Mesenchymal stem cell (in vitro differentiated cells and primary cell): ENCODE results near the gene ZBED1.
"Not testable (repeated sequence)": the region's sequence is repeated elsewhere in the genome, so short reads cannot be mapped to it uniquely, and the experiment has no call there.

Experiments
- DNase-seq: peaks from one replicate; pipeline ENCODE4 v3.0.0-alpha.2; 2013
- H2AFZ ChIP-seq: one replicate; pipeline ENCODE4 v1.6.1; 2013; ENCODE audit warnings: low read depth, mild to moderate bottlenecking, control low read depth, inconsistent platforms, low read length, moderate library complexity
- H2AK5ac ChIP-seq: 2 replicates; pipeline ENCODE4 v1.6.1; 2013; ENCODE audit warnings: low read length, moderate library complexity, mild to moderate bottlenecking, inconsistent platforms; ENCODE audit not compliant: severe bottlenecking
- H2BK120ac ChIP-seq: one replicate; pipeline ENCODE4 v1.6.1; 2013; ENCODE audit warnings: low read depth, mild to moderate bottlenecking, inconsistent platforms, low read length, moderate library complexity
- H2BK12ac ChIP-seq, 2 experiments: one replicate each; pipeline ENCODE4 v1.6.1; 2013; ENCODE audit warnings: inconsistent platforms in 2 of 2, low read length in 2 of 2, mild to moderate bottlenecking in 2 of 2, moderate library complexity in 2 of 2, control low read depth in 1 of 2
- H2BK15ac ChIP-seq: one replicate; pipeline ENCODE4 v1.6.1; 2013; ENCODE audit warnings: mild to moderate bottlenecking, low read depth, inconsistent platforms; ENCODE audit not compliant: poor library complexity, severe bottlenecking
- H2BK5ac ChIP-seq: 2 replicates; pipeline ENCODE4 v1.6.1; 2013; ENCODE audit warnings: low read depth, mild to moderate bottlenecking, low read length, control low read depth, inconsistent platforms; ENCODE audit not compliant: poor library complexity, severe bottlenecking
- H3K14ac ChIP-seq, 2 experiments: one replicate each; pipeline ENCODE4 v1.6.1; 2013; ENCODE audit warnings: inconsistent platforms in 2 of 2, low read length in 2 of 2, control low read depth in 1 of 2, mild to moderate bottlenecking in 1 of 2, moderate library complexity in 1 of 2
- H3K18ac ChIP-seq, 2 experiments: one replicate each; pipeline ENCODE4 v1.6.1; 2013; ENCODE audit warnings: inconsistent platforms in 2 of 2, low read length in 2 of 2, control low read depth in 1 of 2, low read depth in 1 of 2, mild to moderate bottlenecking in 1 of 2
- H3K23ac ChIP-seq, 2 experiments: one replicate each; pipeline ENCODE4 v1.6.1; 2013; ENCODE audit warnings: inconsistent platforms in 2 of 2, low read length in 2 of 2, mild to moderate bottlenecking in 2 of 2, moderate library complexity in 2 of 2, control low read depth in 1 of 2
- H3K27ac ChIP-seq: 2 replicates; pipeline ENCODE4 v1.5.1; 2013; ENCODE audit warnings: mild to moderate bottlenecking, moderate library complexity, low read length, control low read depth, inconsistent platforms; ENCODE audit not compliant: poor library complexity, severe bottlenecking
- H3K27me3 ChIP-seq, 2 experiments: 2 replicates each; pipeline versions ENCODE4 v1.6.1 to v1.7.0; 2013; ENCODE audit warnings: low read length in 2 of 2, mild to moderate bottlenecking in 2 of 2, moderate library complexity in 2 of 2, control low read depth in 1 of 2, inconsistent platforms in 1 of 2; ENCODE audit not compliant: control insufficient read depth in 1 of 2, insufficient read depth in 1 of 2
- H3K36me3 ChIP-seq, 2 experiments: 2 replicates each; pipeline versions ENCODE4 v1.6.1 to v1.7.0; 2013; ENCODE audit warnings: low read length in 2 of 2, control low read depth in 1 of 2, inconsistent platforms in 1 of 2, low read depth in 1 of 2, mild to moderate bottlenecking in 1 of 2; ENCODE audit not compliant: insufficient read depth in 2 of 2, control insufficient read depth in 1 of 2
- H3K4ac ChIP-seq, 2 experiments: one replicate each; pipeline ENCODE4 v1.6.1; 2013; ENCODE audit warnings: inconsistent platforms in 2 of 2, low read length in 2 of 2, mild to moderate bottlenecking in 2 of 2, moderate library complexity in 2 of 2, control low read depth in 1 of 2, low read depth in 1 of 2
- H3K4me1 ChIP-seq: 2 replicates; pipeline ENCODE4 v1.6.1; 2013; ENCODE audit warnings: low read depth, low read length, control low read depth; ENCODE audit not compliant: control insufficient read depth, insufficient read depth
- H3K4me2 ChIP-seq: 2 replicates; pipeline ENCODE4 v1.6.1; 2013; ENCODE audit warnings: low read length, mild to moderate bottlenecking, inconsistent platforms; ENCODE audit not compliant: poor library complexity, severe bottlenecking
- H3K4me3 ChIP-seq, 2 experiments: 2 replicates each; pipeline versions ENCODE4 v1.5.1 to v1.7.0; 2013; ENCODE audit warnings: low read length in 2 of 2, mild to moderate bottlenecking in 2 of 2, control low read depth in 1 of 2, low read depth in 1 of 2; ENCODE audit not compliant: insufficient read depth in 1 of 2
- H3K79me1 ChIP-seq: replicated peaks from 2 replicates; pipeline ENCODE4 v1.6.1; 2013; ENCODE audit warnings: mild to moderate bottlenecking, control low read depth, low read length, inconsistent platforms; ENCODE audit not compliant: poor library complexity, severe bottlenecking
- H3K9ac ChIP-seq: 2 replicates; pipeline ENCODE4 v1.7.0; 2013; ENCODE audit warnings: mild to moderate bottlenecking, low read length, moderate library complexity
- H3K9me3 ChIP-seq: 2 replicates; pipeline ENCODE4 v1.7.0; 2013; ENCODE audit warnings: mild to moderate bottlenecking, low read length; ENCODE audit not compliant: control insufficient read depth
- H4K8ac ChIP-seq: one replicate; pipeline ENCODE4 v1.6.1; 2013; ENCODE audit warnings: inconsistent platforms, mild to moderate bottlenecking, low read length, moderate library complexity
- H4K91ac ChIP-seq: one replicate; pipeline ENCODE4 v1.6.1; 2013; ENCODE audit warnings: mild to moderate bottlenecking, low read length, inconsistent platforms
- WGBS: methylation state at CpG from one replicate; pipeline ENCODE4 v1.1.7; 2013; ENCODE audit warnings: mixed read lengths; 5-methylcytosine and 5-hydroxymethylcytosine counted together

The ZBED1 gene

GRCh38 chrX:2519638-2520037 lies 18.9 kb upstream of the ZBED1 start:
- not testable (repeated sequence) for H2BK15ac ChIP-seq, H3K9ac ChIP-seq, H3K79me1 ChIP-seq, H3K4me1 ChIP-seq, H3K4ac ChIP-seq, H2BK5ac ChIP-seq, H3K36me3 ChIP-seq, H2AFZ ChIP-seq, H3K4me2 ChIP-seq, H3K4me3 ChIP-seq, H3K18ac ChIP-seq, H3K14ac ChIP-seq, H2AK5ac ChIP-seq, DNase-seq, H3K9me3 ChIP-seq, H4K8ac ChIP-seq, H3K23ac ChIP-seq, H2BK120ac ChIP-seq, H3K27ac ChIP-seq, H4K91ac ChIP-seq, H2BK12ac ChIP-seq
- H3K27me3 ChIP-seq, result peaks cover 0 to 26% of the 10 kb centered on the region in 2 experiments
- 68% methylated on average over 3 of the region's 3 CpGs for WGBS

GRCh38 chrX:2517055-2517454 lies 16.3 kb upstream of the ZBED1 start:
- Histone ChIP-seq H3K18ac (no peak overlapping the region), H4K8ac (no peak overlapping the region), H2AK5ac (no peak overlapping the region), H3K4ac (no peak overlapping the region), H4K91ac (no peak overlapping the region), H3K4me1 (no peaks in the 10 kb centered on the region), H3K23ac (no peak overlapping the region), H2BK15ac (no peak overlapping the region), H3K14ac (no peak overlapping the region), H2BK12ac (no peak overlapping the region), H2AFZ (no peak overlapping the region), H3K79me1 (no peaks in the 10 kb centered on the region), H2BK5ac (no peak overlapping the region), H3K27ac (no peak overlapping the region), H2BK120ac (no peak overlapping the region), H3K4me3 (no peak overlapping the region), H3K9ac (no peak overlapping the region), H3K36me3 (no peaks in the 10 kb centered on the region), H3K4me2 (no peak overlapping the region), H3K9me3 (no peaks in the 10 kb centered on the region), H3K27me3 (peaks cover 0 to 41% of the 10 kb centered on the region in 2 experiments)
- DNase-seq, result no peak
- 76% methylated on average over 3 of the region's 6 CpGs for WGBS

GRCh38 chrX:2516623-2517022 lies 15.8 kb upstream of the ZBED1 start:
- Histone ChIP-seq H3K4me1 (no peaks in the 10 kb centered on the region), H3K79me1 (no peaks in the 10 kb centered on the region), H3K4ac (no peak overlapping the region), H2AK5ac (no peak overlapping the region), H3K36me3 (no peaks in the 10 kb centered on the region), H3K27ac (no peak overlapping the region), H4K8ac (no peak overlapping the region), H3K14ac (no peak overlapping the region), H3K9me3 (no peaks in the 10 kb centered on the region), H2BK15ac (no peak overlapping the region), H2BK120ac (no peak overlapping the region), H2BK12ac (no peak overlapping the region), H2BK5ac (no peak overlapping the region), H3K4me3 (no peak overlapping the region), H3K27me3 (peaks cover 3 to 45% of the 10 kb centered on the region in 2 experiments), H3K23ac (no peak overlapping the region), H3K4me2 (no peak overlapping the region), H4K91ac (no peak overlapping the region), H3K9ac (no peak overlapping the region), H3K18ac (no peak overlapping the region), H2AFZ (no peak overlapping the region)
- WGBS, result 83% methylated on average over 4 of the region's 5 CpGs
- no peak for DNase-seq

GRCh38 chrX:2514131-2514530 lies 13.4 kb upstream of the ZBED1 start:
- Histone ChIP-seq H2BK12ac (no peak overlapping the region), H3K79me1 (no peaks in the 10 kb centered on the region), H3K9me3 (no peaks in the 10 kb centered on the region), H3K4me2 (no peak overlapping the region), H4K8ac (no peak overlapping the region), H2AFZ (no peak overlapping the region), H3K4me3 (no peak overlapping the region), H3K4ac (no peak overlapping the region), H3K36me3 (no peaks in the 10 kb centered on the region), H3K18ac (no peak overlapping the region), H3K9ac (no peak overlapping the region), H3K27ac (no peak overlapping the region), H3K23ac (no peak overlapping the region), H3K14ac (no peak overlapping the region), H2BK120ac (no peak overlapping the region), H2BK15ac (no peak overlapping the region), H2BK5ac (no peak overlapping the region), H2AK5ac (no peak overlapping the region), H3K27me3 (peaks cover 7 to 51% of the 10 kb centered on the region in 2 experiments), H3K4me1 (no peaks in the 10 kb centered on the region), H4K91ac (no peak overlapping the region)
- WGBS, result 85% methylated on average over 5 of the region's 5 CpGs
- no peak for DNase-seq
